ENCODE data around the gene LENG9.
"Not testable (repeated sequence)": the region's sequence is repeated elsewhere in the genome, so short reads cannot be mapped to it uniquely, and the experiment has no call there.

Gene LENG9

DNA sequence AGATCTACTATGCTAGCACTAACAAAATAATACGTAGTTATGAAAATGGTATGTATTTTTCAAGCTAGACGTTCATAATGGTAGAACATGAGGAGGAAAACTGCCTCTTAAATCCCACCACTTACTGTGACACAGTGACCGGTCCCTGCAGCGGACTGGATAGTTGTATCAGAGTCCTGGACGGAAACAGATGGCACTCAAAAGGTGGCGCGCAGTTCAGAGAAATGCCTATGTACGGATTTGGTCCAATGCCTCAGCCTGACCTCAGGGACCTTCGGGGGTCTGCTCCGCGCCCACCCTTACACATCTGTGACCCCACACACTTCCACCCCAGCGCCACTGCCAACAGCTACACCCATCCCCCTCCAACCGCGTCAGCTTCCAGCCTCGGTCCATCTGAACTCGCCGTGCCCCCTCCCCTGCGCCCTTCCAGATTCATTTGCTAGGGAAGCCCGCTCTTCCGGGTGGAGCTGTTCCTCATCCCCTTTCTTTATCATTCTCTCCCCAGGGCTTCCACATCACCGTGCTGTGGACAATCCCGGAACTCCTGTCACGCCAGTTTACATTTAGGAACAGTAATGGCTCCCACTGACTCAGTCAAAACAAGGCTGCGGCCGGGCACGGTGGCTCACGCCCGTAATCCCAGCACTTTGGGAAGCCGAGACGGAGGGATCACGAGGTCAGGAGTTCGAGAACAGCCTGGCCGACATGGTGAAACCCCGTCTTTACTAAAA lies 15.4 kb downstream of the LENG9 start:
- TF ChIP-seq, protein P1, sequence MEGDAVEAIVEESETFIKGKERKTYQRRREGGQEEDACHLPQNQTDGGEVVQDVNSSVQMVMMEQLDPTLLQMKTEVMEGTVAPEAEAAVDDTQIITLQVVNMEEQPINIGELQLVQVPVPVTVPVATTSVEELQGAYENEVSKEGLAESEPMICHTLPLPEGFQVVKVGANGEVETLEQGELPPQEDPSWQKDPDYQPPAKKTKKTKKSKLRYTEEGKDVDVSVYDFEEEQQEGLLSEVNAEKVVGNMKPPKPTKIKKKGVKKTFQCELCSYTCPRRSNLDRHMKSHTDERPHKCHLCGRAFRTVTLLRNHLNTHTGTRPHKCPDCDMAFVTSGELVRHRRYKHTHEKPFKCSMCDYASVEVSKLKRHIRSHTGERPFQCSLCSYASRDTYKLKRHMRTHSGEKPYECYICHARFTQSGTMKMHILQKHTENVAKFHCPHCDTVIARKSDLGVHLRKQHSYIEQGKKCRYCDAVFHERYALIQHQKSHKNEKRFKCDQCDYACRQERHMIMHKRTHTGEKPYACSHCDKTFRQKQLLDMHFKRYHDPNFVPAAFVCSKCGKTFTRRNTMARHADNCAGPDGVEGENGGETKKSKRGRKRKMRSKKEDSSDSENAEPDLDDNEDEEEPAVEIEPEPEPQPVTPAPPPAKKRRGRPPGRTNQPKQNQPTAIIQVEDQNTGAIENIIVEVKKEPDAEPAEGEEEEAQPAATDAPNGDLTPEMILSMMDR (IDR thresholded peaks at IDR 0.05; ENCODE audit: extremely low read depth, missing control alignments), result no peak
- DNase-seq (ENCODE audit: low spot score), result no peak

DNA sequence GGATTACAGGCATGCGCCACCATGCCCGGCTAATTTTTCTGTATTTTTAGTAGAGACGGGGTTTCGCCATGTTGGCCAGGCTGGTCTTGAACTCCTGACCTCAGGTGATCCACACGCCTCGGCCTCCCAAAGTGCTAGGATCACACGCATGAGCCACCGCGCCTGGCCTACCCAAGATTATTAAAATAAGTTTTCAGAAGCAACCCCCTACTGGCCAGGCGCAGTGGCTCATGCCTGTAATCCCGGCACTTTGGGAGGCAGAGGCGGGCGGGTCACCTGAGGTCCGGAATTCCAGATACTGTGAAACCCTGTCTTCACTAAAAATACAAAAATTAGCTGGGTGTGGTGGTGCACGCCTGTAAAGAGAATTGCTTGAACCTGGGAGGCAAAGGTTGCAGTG lies 17.2 kb downstream of the LENG9 start:
- not testable (repeated sequence) for DNase-seq (ENCODE audit: low spot score)

DNA sequence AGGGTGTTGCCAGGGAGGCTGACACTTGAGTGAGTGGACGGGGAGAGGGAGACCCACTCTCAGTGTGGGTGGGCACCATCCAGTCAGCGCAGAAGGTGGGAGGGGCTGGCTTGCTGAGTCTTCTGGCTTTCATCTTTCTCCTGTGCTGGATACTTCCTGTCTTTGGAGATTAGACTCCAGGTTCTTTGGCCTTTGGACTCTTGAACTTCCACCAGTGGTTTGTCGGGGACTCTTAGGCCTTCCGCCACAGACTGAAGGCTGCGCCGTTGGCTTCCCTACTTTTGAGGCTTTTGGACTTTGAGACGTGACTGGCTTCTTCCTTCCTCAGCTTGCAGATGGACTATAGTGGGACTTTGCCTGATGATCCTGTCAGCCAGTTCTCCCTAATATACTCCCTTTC lies 18.8 kb downstream of the LENG9 start:
- no peak for DNase-seq (ENCODE audit: low spot score)
- TF ChIP-seq, protein P1 (IDR thresholded peaks at IDR 0.05; ENCODE audit: extremely low read depth, missing control alignments), result no peak

DNA sequence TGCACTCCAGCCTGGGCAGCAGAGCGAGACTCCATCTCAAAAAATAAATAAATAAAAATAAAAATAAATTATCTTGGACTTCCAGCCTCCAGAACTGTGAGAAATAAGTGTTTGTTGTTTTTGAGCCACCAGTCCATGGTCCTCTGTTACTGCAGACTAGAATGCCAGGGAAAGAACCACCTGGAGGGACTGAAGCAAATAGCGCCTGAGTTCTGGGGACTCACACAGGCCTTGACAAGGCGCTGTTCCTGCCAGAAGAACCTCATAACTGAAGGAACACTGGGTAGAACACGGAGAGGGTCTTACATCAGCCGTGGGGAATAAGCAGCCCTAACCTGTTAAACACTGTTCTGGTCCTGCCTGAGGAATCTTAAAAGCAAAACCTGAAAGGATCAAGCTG lies 22.9 kb downstream of the LENG9 start:
- DNase-seq (ENCODE audit: low spot score), result no peak
- TF ChIP-seq, protein P1 (IDR thresholded peaks at IDR 0.05; ENCODE audit: extremely low read depth, missing control alignments), result no peak

DNA sequence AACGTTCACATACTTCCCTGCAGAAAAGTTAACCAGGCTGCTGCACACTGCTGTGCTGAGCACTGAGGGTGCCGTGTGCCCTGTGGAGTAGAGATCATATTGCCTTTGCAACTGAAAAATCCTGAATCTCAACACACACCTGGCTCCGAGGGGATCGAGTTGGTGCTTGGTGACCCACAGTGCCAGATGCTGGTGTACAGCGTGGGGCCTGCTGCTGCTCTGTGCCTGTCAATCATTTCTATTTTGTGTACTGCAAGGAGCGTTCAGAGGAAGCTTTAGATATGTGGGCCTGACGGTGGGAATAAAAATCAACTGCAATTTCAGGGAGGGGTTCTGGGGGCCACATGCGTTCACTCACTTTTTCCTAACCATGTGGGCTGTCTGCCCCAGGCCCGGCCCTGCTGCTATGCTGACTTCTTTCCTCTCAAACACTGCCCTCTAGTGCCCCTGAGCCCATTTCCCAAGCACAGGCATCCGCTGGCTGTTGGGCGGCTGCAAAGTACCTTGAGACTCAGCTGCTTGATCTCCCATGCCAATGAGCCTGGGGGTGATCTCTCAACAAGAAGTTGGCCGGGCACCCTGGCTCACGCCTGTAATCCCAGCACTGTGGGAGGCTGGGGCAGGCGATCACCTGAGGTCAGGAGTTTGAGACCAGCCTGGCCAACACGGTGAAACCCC lies 24.3 kb downstream of the LENG9 start:
- DNase-seq (ENCODE audit: low spot score), result no peak
- TF ChIP-seq, protein P1 (IDR thresholded peaks at IDR 0.05; ENCODE audit: extremely low read depth, missing control alignments), result no peak

DNA sequence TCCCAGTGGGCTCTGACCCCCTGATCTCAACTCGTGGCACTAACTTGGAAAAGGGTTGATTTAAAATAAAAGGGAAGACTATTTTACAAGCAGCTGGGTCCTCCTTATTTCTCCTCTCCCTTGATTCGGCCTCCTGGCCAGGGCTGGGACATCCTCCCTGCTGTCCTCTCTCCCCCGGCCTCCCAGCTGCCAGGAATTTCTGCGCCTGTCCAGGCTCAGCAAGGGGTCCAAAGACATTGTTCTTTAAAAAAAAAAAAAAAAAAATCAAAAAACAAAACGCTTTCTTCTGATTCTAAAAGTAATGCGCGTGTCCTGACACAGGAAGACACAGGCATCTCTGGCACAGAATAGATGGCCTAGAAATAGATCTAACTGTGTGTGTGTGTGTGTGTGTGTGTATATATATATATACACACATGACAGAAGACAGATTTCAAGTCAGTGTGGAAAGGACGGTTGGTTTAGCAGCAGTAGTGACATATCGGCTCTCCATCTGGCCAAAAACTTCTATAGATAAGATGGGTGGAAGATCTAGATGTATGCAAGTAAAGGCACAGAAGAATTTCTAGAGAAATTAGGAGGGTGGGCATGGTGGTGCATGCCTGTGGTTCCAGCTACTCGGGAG lies 26.8 kb downstream of the LENG9 start:
- TF ChIP-seq, protein P1 (IDR thresholded peaks at IDR 0.05; ENCODE audit: extremely low read depth, missing control alignments), result no peak
- no peak for DNase-seq (ENCODE audit: low spot score)

DNA sequence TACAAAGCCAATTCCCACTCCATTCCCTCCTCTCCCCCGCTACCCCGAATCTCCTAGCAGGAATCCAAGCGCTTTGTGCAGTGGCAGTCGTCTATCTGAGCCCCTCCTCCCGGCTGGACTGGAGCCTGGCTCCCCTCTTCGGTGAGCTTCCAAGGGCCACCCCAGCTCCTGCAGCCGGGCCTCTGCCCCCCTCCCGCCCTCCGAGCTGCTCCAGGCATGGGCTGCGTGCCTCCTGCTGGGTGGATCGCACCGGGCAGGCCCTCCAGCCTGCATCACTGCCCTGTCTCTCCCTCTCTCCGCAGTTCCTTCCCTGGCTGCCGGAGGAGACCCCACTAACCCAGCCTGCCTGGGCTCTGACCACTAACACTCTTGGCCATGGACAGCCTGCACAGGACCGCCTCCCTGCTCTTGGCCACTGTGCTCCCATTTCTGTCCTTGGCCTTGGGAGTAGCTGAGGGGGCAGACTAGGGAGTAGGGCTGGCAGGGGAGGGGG lies 27.5 kb downstream of the LENG9 start:
- TF ChIP-seq, protein P1 (IDR thresholded peaks at IDR 0.05; ENCODE audit: extremely low read depth, missing control alignments), result no peak
- DNase-seq (ENCODE audit: low spot score), result no peak

All from GM20000 (cell line).